K562 (cell line): ENCODE measurements around the gene PGPEP1. TPM values are rescaled to one million over a fixed set of nuclear protein-coding genes. Genes with fewer than 3 reads are reported as not detected.

Experiments
- BHLHE40 ChIP-seq: IDR thresholded peaks from 2 replicates; pipeline ENCODE4 v1.6.1; 2011; ENCODE audit warnings: low read length, improper control_type of control experiment
- CCNT2 ChIP-seq: IDR thresholded peaks from 2 replicates; pipeline ENCODE4 v1.6.1; 2011; ENCODE audit warnings: borderline replicate concordance, low read depth, mild to moderate bottlenecking, moderate library complexity, mixed read lengths, low read length; ENCODE audit not compliant: insufficient read length; ENCODE audit errors: extremely low read depth
- CREB5 ChIP-seq: fragments of 250-450 bp; sonication (Bioruptor Pico); IDR thresholded peaks from 2 replicates; pipeline ENCODE4 v1.5.0; 2020; ENCODE audit warnings: mild to moderate bottlenecking
- FOXP4 ChIP-seq: sonication (generic); formaldehyde crosslinking; IDR thresholded peaks from 2 replicates; pipeline ENCODE4 v1.8.0; 2022; ENCODE audit warnings: mild to moderate bottlenecking, missing genetic modification reagents, borderline replicate concordance
- KDM5B ChIP-seq: fragments of 200-600 bp; sonication (generic); IDR thresholded peaks from 2 replicates; pipeline ENCODE4 v1.6.1; 2012; ENCODE audit warnings: low read depth, mild to moderate bottlenecking, moderate library complexity, low read length, control low read depth, inconsistent platforms; ENCODE audit not compliant: insufficient replicate concordance
- POLR2AphosphoS5 ChIP-seq: IDR thresholded peaks from 2 replicates; pipeline ENCODE4 v1.6.1; 2011; ENCODE audit warnings: mild to moderate bottlenecking, low read depth, low read length, moderate library complexity; ENCODE audit not compliant: control insufficient read depth, insufficient read depth
- RAD21 ChIP-seq, 2 experiments: fragments of 250-450 bp in 1 of 2; fragments of 450-650 bp in 1 of 2; sonication (Bioruptor Pico) in 1 of 2; formaldehyde crosslinking in 1 of 2; IDR thresholded peaks in 1 of 2; conservative IDR thresholded peaks in 1 of 2; 2 replicates each; pipeline versions ENCODE4 v1.4.0 to v1.8.0; 2020 to 2022; ENCODE audit warnings: mild to moderate bottlenecking in 2 of 2, moderate library complexity in 1 of 2
- RBFOX2 ChIP-seq: fragments of 200-400 bp; formaldehyde crosslinking; IDR thresholded peaks from 2 replicates; pipeline ENCODE4 v1.6.1; 2017; ENCODE audit warnings: low read depth, mild to moderate bottlenecking, low read length, moderate library complexity
- REST ChIP-seq, 2 experiments: fragments of 450-650 bp; formaldehyde crosslinking in 1 of 2; IDR thresholded peaks; 2 replicates each; pipeline versions ENCODE4 v1.4.0 to v1.6.1; 2014 to 2020; ENCODE audit warnings: mild to moderate bottlenecking in 2 of 2, borderline replicate concordance in 1 of 2, low read depth in 1 of 2
- SRSF1 ChIP-seq: fragments of 200-400 bp; formaldehyde crosslinking; IDR thresholded peaks from 2 replicates; pipeline ENCODE4 v1.6.1; 2017; ENCODE audit warnings: mild to moderate bottlenecking, low read depth, low read length, moderate library complexity
- TGIF2 ChIP-seq: sonication (generic); formaldehyde crosslinking; IDR thresholded peaks from 2 replicates; pipeline ENCODE4 v1.8.1; 2022; ENCODE audit warnings: mild to moderate bottlenecking, missing genetic modification reagents, moderate library complexity
- TRIM28 ChIP-seq: fragments of 450-650 bp; IDR thresholded peaks from 2 replicates; pipeline ENCODE4 v1.6.1; 2017
- ZNF134 ChIP-seq: fragments of 250-450 bp; sonication (Bioruptor Pico); conservative IDR thresholded peaks from 2 replicates; pipeline ENCODE4 v1.4.0; 2020
- ZNF507 ChIP-seq: conservative IDR thresholded peaks from 2 replicates; pipeline ENCODE4 v1.6.1; 2017; ENCODE audit warnings: missing genetic modification characterization, missing compliant biosample characterization
- polyA plus RNA-seq, 8 experiments: library from polyadenylated mRNA; depleted of rRNA in 4 of 8; stranded (reverse) in 5 of 8; unstranded in 3 of 8; fragments of >200 nt; fragmentation: Nextera tagmentation in 2 of 8; fragmentation: Illumina TruSeq in 1 of 8; extraction: Ambion mirVana in 2 of 8; extraction: Trizol in 1 of 8; gene quantifications; 2 replicates each; pipeline versions ENCODE4 v1.2.1 to v1.2.3, GENCODE V29; 2011 to 2014; ENCODE audit warnings: inconsistent platforms in 1 of 8, missing spikeins in 1 of 8
- total RNA-seq, 7 experiments: library from RNA; depleted of rRNA in 6 of 7; stranded (reverse); fragments of >200 nt in 6 of 7; fragmentation: Illumina TruSeq in 2 of 7; extraction: Trizol in 2 of 7; gene quantifications; 2 replicates each; pipeline versions ENCODE4 v1.2.1 to v1.2.3, GENCODE V29; 2011 to 2021; ENCODE audit warnings: low replicate concordance in 1 of 7

The PGPEP1 gene
- total and polyA plus RNA-seq, 9 of the 15 experiments (the other 6 are each of a cell fraction or from before 2014, with no cell fraction given), result 10.0 to 69.6 (median 33.5) TPM

GRCh38 chr19:18304458-18305310, 35.7 kb upstream of the PGPEP1 start (continued):
- TF ChIP-seq REST (IDR thresholded peaks at IDR 0.05; ENCODE audit: borderline replicate concordance) (0 out of 2 replicates have a peak, but pooled peaks have one; percentile 7), REST (CRISPR knock-in tag; IDR thresholded peaks at IDR 0.05; ENCODE audit: low read depth) (no peak), RBFOX2 (peak; percentile 82), TGIF2 (CRISPR knock-in tag) (no peak), KDM5B (peak; percentile 56), CCNT2 (peak; percentile 64), BHLHE40 (peak; percentile 11; the same call in 1 of the 2 replicates), POLR2AphosphoS5 (peak; percentile 75), FOXP4 (CRISPR knock-in tag) (peak; percentile 62; the same call in 1 of the 2 replicates), SRSF1 (no peak), ZNF134 (CRISPR knock-in tag) (0 out of 2 replicates have a peak, but pooled peaks have one; percentile 13), ZNF507 (tag) (no peak), CREB5 (CRISPR knock-in tag) (no peak), TRIM28 (peak; percentile 58; the same call in 1 of the 2 replicates), RAD21 (CRISPR knock-in tag; conservative IDR thresholded peaks at IDR 0.05 in 1 of 2, IDR thresholded peaks at IDR 0.05 in 1 of 2) (peak in 1 of 2 experiments; percentile 44; a peak in 3 of 4 replicates)
